A549 (cell line): ENCODE data around the gene NTM.

ENCODE experiments used
- CHD2 ChIP-seq: fragments of 150-350 bp; IDR thresholded peaks from 2 replicates; pipeline ENCODE4 v1.6.1; 2014; ENCODE audit warnings: low read length; ENCODE audit not compliant: partially characterized antibody
- CTCF ChIP-seq: fragments of >200 bp; sonication (Bioruptor Twin); formaldehyde crosslinking; IDR thresholded peaks from 3 replicates; pipeline ENCODE4 v1.5.1; 2016
- E2F6 ChIP-seq: IDR thresholded peaks from 2 replicates; pipeline ENCODE4 v1.6.1; 2012; ENCODE audit warnings: low read depth, borderline replicate concordance
- ESRRA ChIP-seq: fragments of 150-350 bp; IDR thresholded peaks from 2 replicates; pipeline ENCODE4 v1.6.1; 2014; ENCODE audit warnings: mild to moderate bottlenecking, low read length, borderline replicate concordance
- NFE2L2 ChIP-seq: fragments of 150-350 bp; conservative IDR thresholded peaks from 2 replicates; pipeline ENCODE4 v1.6.1; 2014; ENCODE audit warnings: low read length
- POLR2A ChIP-seq: IDR thresholded peaks from 2 replicates; pipeline ENCODE4 v1.6.1; 2012; ENCODE audit warnings: mild to moderate bottlenecking, low read length

GRCh38 chr11:132064987-132065620, 694.7 kb downstream of the NTM start:
- TF ChIP-seq ESRRA (no peak), CTCF (no peak), POLR2A (no peak), CHD2 (no peak), NFE2L2 (no peak), E2F6 (no peak)
